Hepatic stellate cell (primary cell): ENCODE data around the gene SEC63.
"Not testable (repeated sequence)": the region's sequence is repeated elsewhere in the genome, so short reads cannot be mapped to it uniquely, and the experiment has no call there.

ENCODE experiments used
- DNase-seq: peaks from one replicate; pipeline ENCODE4 v3.0.0; 2011; ENCODE audit warnings: low spot score

SEC63 gene, protein sequence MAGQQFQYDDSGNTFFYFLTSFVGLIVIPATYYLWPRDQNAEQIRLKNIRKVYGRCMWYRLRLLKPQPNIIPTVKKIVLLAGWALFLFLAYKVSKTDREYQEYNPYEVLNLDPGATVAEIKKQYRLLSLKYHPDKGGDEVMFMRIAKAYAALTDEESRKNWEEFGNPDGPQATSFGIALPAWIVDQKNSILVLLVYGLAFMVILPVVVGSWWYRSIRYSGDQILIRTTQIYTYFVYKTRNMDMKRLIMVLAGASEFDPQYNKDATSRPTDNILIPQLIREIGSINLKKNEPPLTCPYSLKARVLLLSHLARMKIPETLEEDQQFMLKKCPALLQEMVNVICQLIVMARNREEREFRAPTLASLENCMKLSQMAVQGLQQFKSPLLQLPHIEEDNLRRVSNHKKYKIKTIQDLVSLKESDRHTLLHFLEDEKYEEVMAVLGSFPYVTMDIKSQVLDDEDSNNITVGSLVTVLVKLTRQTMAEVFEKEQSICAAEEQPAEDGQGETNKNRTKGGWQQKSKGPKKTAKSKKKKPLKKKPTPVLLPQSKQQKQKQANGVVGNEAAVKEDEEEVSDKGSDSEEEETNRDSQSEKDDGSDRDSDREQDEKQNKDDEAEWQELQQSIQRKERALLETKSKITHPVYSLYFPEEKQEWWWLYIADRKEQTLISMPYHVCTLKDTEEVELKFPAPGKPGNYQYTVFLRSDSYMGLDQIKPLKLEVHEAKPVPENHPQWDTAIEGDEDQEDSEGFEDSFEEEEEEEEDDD

DNA sequence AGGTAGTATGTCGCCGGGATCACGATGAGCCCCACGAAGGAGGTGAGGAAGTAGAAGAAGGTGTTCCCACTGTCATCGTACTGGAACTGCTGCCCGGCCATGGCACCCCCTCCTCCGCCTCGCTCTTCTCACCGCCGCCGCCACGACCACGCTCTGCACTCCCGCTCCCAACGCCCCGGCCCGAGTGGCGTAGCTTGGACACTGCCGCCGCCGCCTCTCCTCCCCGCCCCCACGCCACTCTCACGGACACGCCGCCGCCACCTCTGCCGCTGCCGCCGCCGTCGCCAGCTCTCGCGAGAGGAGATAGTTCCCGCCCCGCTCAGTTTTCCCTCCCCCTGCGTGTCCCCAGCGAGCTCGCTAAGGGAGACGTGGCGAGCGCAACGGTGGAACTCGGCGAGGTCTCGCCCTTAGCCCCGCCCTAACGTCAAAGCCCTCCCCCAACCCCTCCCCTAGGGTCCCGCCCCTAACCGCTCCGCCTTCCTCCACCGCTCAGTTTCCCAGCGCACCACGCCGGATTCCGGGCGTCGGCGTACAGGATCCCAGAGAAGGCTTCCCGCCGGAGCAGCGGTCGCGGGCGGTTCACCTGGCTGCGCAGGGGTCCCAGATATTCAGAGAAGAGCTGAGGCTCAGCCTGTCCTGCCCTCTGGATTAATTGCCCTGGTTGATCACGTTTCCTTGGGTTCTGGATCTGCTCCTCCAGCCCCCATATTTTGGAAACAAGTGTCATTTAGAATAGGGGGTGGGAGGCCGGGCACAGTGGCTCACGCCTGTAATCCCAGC lies at the start of gene SEC63:
Gene SEC63 (minus strand): TSS at position 300 of the 780 bp plus-strand sequence. CDS start 199 bp downstream, at position 101.
- DNase-seq: peak; percentile 95

DNA sequence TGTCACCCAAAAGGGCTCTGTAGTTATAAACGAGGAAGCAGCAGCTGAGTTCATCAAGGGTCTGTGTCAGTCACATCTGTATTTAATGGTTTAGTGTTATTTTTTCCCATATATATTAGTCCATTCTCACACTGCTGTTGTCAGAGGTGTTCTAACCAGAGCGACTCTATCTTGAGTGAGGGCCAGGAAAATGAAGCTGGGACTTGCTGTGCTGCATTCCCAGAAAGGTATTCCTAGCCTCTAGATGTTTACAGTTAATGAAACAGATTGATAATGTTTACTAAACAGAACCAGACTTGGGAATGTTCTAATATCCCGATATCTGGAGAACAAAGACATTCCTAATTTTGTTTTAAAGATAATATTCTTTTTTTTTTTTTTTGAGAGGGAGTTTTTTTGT lies 48.0 kb upstream of the SEC63 start:
- DNase-seq: no peak

DNA sequence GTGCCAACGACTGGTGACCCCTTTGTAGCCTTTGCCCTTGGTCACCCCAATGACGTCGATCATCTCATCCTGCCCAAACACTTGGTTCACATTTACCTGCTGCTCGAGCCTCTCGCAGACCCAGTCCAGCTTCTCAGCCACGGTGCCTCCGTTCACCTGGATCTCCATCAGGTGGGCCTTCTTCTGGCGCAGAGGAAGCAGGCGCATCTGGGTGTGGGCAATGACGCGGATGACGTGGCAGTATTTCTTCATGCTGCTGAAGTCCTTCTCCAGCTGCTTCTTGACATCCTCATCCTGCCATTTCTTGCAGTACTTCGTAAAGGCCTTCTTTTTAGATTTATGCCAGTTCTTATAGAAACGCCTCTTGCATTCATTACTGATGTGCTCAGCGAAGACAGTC lies 46.9 kb upstream of the SEC63 start:
- no peak for DNase-seq

- DNase-seq: no peak
Observed at GRCh38 chr6:108002365-108003221, 44.6 kb upstream of the SEC63 start.

DNA sequence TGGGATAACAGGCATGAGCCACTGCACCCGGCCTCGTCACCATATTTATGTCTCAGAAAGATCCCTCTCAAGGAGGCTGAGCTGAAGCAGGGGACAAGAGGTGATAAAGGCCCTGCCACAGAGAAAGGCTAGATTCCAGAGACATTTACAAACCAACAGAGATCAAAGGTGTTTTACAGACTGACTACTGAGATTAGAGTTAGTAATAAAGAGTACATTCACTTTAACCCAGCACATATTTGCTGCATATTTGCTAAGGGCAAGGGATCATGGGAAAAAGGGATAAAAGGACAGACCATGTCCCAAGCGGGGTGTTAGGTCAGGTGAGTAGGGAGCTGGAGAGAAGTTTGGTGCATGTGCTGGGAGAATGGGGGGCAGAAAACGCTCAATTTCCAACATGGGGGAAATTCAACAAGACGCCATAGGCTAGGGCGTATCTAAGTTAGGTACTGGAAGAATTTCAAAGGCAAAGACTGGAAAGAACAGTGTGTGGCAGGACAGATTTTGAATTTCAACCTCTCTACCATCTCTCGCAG lies 43.8 kb upstream of the SEC63 start:
- no peak for DNase-seq

GRCh38 chr6:108000259-108000658 lies 42.3 kb upstream of the SEC63 start:
- not testable (repeated sequence) for DNase-seq

GRCh38 chr6:107999341-107999740 lies 41.3 kb upstream of the SEC63 start:
- no peak for DNase-seq

GRCh38 chr6:107991772-107992550 lies 34.0 kb upstream of the SEC63 start:
- no peak for DNase-seq

- no peak for DNase-seq
Observed at GRCh38 chr6:107991061-107991460, 33.1 kb upstream of the SEC63 start.

DNA sequence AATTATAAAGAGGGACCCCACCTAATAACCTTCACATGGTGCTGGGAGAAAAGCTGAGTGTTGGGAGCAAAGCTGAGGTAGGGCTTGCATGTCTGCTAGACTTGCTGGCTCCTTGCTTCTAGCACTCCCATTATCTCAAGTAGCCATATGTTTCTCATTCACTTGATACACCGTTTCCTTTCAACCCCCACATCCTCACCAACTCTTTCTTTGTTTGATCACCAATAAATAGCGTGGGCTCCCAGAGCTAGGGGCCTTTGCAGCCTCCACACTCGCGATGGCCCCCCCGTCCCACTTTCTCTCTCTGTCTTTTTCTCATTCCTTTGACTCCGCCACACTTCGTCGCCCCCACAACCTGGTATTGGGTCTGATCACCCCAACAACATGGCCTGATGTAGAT lies 32.6 kb upstream of the SEC63 start:
- DNase-seq: not testable (repeated sequence)

GRCh38 chr6:107989166-107990094 lies 31.4 kb upstream of the SEC63 start:
- DNase-seq: no peak

GRCh38 chr6:107988570-107988969 lies 30.6 kb upstream of the SEC63 start:
- no peak for DNase-seq

DNA sequence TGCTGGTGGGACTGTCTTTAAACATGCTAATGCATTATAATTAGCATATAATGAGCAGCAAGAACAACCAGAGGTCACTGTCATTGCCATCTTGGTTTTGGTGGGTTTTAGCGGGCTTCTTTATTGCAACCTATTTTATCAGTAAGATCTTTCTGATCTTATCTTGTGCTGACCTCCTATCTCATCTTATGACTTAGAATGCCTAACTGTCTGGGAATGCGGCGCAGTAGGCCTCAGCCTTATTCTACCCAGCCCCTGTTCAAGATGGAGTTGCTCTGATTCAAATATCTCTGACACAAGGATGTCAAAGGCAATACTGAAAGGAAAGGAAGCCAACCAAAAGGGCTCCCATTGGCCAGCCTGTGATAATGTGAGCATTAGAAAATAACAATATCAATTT lies 29.8 kb upstream of the SEC63 start:
- DNase-seq: no peak

GRCh38 chr6:107985701-107986100 lies 27.7 kb upstream of the SEC63 start:
- DNase-seq: no peak

GRCh38 chr6:107983811-107984210 lies 25.8 kb upstream of the SEC63 start:
- no peak for DNase-seq

- no peak for DNase-seq
Observed at GRCh38 chr6:107982486-107982885, 24.5 kb upstream of the SEC63 start.

DNA sequence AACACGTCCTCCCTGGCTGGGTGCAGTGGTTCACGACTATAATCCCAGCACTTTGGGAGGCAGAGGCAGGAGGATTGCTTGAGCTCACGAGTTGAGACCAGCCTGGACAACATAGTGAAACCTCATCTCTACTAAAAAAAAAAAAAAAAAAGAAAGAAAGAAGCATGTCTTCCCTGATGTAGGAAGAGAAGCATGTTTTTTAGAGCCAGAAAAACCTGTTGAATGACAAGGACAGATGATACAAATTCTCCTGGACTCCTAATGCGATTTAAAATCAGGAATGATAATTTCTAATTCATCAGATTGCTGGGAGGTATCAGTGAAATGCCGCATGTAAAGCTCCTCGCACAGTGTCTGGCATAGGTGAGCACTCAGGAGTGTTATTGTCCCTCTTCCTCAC lies 23.7 kb upstream of the SEC63 start:
- no peak for DNase-seq

DNA sequence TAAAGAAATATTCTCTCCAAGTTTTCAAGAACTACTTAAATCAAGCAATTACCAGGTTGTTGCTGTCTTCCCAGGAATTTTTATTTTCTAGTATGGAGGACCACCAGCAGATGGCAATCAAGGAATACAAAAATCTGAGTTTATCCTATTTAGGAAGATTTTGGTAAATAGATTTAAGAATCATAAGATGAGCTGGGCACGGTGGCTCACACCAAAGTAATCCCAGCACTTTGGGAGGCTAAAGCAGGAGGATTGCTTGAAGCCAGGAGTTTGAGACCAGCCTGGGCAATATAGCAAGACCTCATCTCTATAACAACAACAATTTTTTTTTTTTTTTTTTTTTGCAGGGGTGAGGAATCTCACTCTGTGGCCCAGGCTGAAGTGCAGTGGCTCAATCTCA lies 19.3 kb upstream of the SEC63 start:
- DNase-seq: no peak

GRCh38 chr6:107976155-107976783 lies 18.3 kb upstream of the SEC63 start:
- no peak for DNase-seq
